ENCODE data around the gene FOLR3. TPM values are rescaled to one million over a fixed set of nuclear protein-coding genes. Genes with fewer than 3 reads are reported as not detected.

The FOLR3 gene
- total RNA-seq, 2 donors from 2014 or later: not detected

Other genes starting within 250 kb of the FOLR3 start
- 10 to 100 TPM; 13.9 to 16.6 TPM for gene XNDC1N, start 207.1 kb upstream of the FOLR3 start, total RNA-seq
- 10 to 100 TPM; 45.8 to 55.5 TPM for gene RNF121, start 206.7 kb upstream of the FOLR3 start, total RNA-seq
- 10 to 100 TPM; 18.4 to 21.9 TPM for gene IL18BP, start 136.8 kb upstream of the FOLR3 start, total RNA-seq
- gene NUMA1, start 55.2 kb upstream of the FOLR3 start, total RNA-seq: 100 to 1,000 TPM; 179 to 277 TPM
- 1 to 10 TPM; 3.3 to 5.4 TPM for gene LRRC51, start 54.9 kb upstream of the FOLR3 start, total RNA-seq
- 10 to 100 TPM; 53.4 to 69.1 TPM for gene LAMTOR1, start 32.4 kb upstream of the FOLR3 start, total RNA-seq
- under 1 TPM in 1 of 2 donors, not detected in 1; 0.26 TPM for gene TOMT, start 29.8 kb upstream of the FOLR3 start, total RNA-seq
- gene ANAPC15, start 23.0 kb upstream of the FOLR3 start, total RNA-seq: 10 to 100 TPM; 35.5 to 65.6 TPM
- not detected for gene FOLR1, start 56.4 kb downstream of the FOLR3 start, total RNA-seq
- not detected for gene FOLR2, start 81.1 kb downstream of the FOLR3 start, total RNA-seq
- gene INPPL1, start 89.0 kb downstream of the FOLR3 start, total RNA-seq: 10 to 100 TPM; 69.3 to 86.6 TPM
- not detected for gene PHOX2A, start 108.5 kb downstream of the FOLR3 start, total RNA-seq